Stomach (tissue), 4 donors: ENCODE data around the gene FAM107B.

ENCODE experiments used
- POLR2A ChIP-seq, 4 donors: fragments of 450-650 bp; IDR thresholded peaks; one replicate each; pipeline ENCODE4 v1.6.1; 2016; ENCODE audit warnings: antibody characterized with exemption in 4 of 4, control low read depth in 2 of 4, mild to moderate bottlenecking in 1 of 4, moderate library complexity in 1 of 4
- TF ChIP-seq, protein P1 (sequence below), 7 experiments: fragments of 450-650 bp in 4 of 7; fragments of 200-600 bp in 3 of 7; sonication (generic) in 3 of 7; IDR thresholded peaks; one replicate each; pipeline ENCODE4 v1.5.1; 2016 to 2019; ENCODE audit warnings: antibody characterized with exemption in 7 of 7, control low read depth in 2 of 7, mild to moderate bottlenecking in 1 of 7

DNA sequence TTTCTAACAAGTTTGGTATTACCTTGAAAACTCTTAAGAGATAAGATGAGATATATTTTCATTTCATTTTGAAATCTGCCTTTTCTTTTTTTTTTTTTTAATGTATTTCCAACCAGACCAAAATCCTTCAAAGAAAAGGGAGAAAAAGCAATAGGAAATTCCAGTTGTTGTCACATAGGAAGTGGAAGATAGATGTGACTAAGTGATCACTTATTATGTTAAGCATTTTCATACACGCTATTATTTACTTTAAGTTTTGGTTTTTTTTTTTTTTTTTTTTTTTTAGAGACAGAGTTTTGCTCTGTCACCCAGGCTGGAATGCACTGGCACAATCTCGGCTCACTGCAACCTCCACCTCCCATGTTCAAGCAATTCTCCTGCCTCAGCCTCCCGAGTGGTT, 246.8 kb downstream of the FAM107B start:
- TF ChIP-seq, protein P1, sequence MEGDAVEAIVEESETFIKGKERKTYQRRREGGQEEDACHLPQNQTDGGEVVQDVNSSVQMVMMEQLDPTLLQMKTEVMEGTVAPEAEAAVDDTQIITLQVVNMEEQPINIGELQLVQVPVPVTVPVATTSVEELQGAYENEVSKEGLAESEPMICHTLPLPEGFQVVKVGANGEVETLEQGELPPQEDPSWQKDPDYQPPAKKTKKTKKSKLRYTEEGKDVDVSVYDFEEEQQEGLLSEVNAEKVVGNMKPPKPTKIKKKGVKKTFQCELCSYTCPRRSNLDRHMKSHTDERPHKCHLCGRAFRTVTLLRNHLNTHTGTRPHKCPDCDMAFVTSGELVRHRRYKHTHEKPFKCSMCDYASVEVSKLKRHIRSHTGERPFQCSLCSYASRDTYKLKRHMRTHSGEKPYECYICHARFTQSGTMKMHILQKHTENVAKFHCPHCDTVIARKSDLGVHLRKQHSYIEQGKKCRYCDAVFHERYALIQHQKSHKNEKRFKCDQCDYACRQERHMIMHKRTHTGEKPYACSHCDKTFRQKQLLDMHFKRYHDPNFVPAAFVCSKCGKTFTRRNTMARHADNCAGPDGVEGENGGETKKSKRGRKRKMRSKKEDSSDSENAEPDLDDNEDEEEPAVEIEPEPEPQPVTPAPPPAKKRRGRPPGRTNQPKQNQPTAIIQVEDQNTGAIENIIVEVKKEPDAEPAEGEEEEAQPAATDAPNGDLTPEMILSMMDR (IDR thresholded peaks at IDR 0.05) = no peak
- TF ChIP-seq POLR2A (IDR thresholded peaks at IDR 0.05) = no peak
